NCI-H1048 (cell line): ENCODE measurements around the gene MTX3.

Experiments used
- DNase-seq: peaks from one replicate; lab custom pipeline; 2025; lab: John Stamatoyannopoulos, UW

Gene MTX3, protein sequence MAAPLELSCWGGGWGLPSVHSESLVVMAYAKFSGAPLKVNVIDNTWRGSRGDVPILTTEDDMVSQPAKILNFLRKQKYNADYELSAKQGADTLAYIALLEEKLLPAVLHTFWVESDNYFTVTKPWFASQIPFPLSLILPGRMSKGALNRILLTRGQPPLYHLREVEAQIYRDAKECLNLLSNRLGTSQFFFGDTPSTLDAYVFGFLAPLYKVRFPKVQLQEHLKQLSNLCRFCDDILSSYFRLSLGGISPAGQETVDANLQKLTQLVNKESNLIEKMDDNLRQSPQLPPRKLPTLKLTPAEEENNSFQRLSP

DNA sequence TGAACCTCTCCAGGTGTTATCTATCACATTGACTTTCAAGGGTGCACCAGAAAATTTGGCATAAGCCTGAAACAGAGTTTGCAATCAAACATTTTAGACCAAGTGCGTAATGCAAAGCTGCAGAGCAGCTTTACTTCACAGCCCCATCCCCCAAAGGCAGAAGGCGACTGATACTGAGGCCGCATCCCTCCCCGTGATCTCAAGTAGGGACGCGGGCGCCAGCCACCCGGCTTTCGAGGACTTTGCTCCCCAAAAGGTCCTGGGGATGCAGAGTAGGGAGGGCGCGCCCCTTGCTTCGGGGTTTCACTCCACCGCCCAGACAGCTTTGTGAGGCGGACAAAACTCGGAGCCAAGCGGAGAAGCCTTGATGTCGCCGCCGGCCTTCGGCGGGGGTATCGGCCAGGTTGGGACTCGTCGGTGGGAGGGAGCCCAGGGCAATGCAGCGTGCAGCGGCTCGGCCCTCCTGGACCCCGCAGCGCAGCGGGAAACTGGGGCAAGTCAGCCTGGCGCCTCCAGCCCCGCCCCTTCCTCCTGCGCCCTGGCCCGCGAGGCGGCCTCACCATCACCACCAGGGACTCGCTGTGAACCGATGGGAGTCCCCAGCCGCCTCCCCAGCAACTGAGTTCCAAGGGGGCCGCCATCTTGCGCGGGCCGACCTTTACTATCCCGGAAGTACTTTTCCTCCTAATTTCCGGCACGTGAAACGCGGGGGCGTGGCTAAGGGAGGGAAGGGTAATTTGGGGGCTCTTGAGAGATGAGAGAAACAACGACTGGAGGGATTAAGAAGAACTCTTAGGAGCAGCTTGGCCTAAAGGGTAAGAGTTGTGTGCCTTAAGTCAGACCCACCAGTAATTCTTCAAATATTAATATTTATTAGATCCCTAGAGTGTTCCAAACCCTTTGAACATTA, at the start of gene MTX3:
Gene MTX3 (minus strand): TSS at position 665 of the 910 bp plus-strand sequence. CDS start 24 bp downstream, at position 641.
- DNase-seq, result peak; percentile 82

DNA sequence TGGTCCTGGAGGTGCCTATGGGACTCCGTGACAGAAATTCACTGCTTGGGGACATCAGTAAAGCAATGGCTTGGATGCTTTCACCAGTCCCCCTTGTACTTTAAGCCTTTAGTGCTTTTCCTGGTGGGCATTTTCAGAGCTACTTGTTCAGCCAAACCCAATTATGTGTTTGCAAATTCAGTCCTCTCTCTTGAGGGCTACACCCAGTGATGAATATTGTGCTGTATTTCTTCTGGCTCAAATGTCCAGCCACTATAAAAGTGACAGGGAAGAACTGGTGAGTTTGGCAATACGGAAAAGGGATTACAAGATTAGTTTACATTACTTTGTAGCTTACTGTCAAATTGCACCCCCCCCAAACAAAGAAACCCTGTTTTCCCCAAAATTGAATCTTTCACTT, 48.6 kb upstream of the MTX3 start:
- DNase-seq, result no peak

DNA sequence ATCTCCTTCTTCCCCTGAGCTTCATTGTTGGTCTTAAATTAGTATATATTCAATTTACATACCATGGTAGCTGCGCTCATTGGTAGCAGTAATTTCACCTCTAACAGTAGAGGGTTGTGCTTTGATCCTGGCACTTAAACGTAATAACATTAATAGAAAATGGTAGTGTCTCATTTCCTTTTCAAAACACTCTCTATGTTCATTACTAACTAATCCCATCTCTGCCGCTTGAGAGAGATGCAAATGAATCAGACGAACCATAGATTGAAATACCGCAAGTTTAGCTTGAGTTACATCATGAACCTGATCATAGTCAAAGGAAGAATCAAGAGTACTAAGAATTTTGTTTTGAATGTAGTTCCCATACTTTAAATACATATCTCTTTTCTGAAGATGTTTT, 46.3 kb upstream of the MTX3 start:
- no peak for DNase-seq

DNA sequence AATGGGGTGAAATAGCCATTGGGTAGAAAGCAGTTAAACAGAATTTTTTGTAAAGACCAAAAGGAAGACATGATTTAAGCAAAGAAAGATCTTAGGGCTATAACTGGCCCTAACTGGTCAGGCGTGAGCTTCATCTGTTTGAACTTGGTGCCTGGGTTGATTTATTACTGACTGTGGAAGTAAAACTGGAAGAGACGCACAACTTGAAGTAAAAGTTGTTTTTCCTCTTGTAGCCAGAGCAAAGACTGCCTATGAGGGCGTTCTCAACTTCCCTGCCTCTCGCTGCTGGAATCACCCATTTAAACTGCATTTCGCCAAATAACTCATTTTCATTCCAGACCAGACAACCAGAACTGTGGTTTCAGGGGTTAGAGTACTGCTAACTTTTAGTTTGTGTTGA, 45.6 kb upstream of the MTX3 start:
- DNase-seq, result no peak

DNA sequence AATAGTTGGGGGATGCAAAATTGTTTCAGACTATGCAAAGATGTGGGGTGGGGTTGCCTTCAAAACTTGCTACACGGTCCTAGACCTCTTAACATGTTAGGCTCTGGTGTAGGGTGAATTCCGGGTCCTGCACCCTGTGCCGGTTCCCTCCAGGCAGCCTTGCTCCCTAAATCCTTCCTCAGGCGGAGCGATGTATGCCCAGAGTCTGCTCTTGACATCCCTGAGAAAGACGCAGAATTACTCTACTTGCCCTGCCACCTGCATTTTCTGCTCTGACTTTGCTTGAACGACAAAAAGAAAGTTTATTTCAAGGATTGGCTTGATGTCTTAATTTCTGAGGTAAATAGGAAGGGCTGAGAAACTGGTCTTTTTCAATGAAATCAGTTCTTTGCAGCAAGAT, 44.8 kb upstream of the MTX3 start:
- DNase-seq, result no peak

DNA sequence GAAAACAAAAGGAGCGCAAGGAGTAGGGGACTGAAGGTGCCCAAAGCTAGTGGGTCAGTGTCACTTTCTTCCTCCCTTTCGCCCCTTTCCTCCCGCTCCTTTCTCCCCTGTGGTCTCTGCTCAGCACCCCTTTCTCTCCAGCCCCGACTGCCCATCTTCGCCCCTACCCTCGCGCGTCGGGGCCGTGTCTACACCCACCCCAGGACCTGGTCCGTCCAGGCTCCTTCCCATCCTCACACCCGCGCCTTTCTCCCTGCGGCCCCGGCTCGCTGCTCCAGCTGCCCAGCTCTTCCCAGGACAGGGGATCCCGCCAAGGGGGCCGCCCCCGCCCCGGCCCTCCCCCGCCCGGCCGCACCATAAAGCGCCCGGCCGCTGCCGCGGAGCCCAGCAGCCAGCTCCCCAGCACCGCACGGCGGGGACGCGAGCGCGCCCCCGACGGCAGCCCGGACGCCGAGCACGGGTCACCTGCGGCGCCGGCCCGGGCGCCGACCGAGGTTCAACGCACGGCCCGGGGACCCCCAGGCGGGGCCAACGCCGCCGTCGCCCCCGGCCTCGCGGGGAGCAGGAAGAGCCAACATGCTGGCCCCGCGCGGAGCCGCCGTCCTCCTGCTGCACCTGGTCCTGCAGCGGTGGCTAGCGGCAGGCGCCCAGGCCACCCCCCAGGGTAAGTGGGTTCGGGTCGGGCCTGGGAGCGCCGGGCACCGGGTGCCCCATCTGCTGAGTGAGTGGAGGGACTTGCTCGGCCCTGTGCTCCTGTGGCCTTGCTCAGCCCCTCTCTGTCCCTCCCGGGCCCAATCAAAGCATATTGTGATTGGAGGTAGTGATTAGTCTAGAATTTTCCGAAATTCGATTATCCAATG, 44.1 kb upstream of the MTX3 start, which contains the start of gene THBS4:
Gene THBS4 (plus strand): TSS at position 387 of the 860 bp plus-strand sequence. CDS start 190 bp downstream, at position 577.
- no peak for DNase-seq

DNA sequence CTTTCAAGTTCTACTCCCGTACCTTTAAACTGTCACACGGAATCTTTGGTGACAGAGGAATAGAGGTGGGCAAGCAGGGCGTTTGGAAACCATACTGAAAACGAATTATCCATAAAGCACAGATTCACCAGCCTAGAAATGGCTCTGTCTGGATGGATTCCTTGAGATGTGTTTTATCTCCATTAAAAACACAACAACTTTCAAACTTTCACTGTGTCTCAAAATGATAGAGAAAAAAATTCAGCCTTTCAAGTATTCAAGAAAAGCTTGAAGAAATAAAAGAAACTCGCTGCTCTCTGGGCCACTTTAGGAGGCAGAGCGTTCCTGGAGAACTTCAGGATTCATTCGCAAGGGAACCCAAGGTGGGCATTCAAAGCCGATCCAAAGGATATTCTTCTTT, 43.5 kb upstream of the MTX3 start:
- no peak for DNase-seq

DNA sequence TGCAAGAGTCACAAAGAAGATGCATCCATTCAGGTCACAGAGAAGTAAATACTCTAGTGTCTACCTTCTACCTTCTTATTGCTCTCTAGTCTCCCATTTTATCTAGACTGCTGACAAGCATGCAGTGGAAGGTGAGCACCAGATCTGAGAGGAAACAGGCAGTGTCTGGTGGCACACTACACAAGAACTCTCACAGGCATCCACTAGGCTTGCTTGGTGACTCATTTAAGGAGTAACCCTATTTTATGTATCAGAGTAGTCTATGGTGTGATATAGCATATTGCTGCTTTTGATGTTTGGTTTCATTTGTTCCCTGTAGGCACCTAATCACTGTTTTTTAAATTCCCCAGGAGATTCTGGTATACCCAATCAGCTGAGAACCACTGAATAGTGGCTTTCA, 42.5 kb upstream of the MTX3 start:
- no peak for DNase-seq

DNA sequence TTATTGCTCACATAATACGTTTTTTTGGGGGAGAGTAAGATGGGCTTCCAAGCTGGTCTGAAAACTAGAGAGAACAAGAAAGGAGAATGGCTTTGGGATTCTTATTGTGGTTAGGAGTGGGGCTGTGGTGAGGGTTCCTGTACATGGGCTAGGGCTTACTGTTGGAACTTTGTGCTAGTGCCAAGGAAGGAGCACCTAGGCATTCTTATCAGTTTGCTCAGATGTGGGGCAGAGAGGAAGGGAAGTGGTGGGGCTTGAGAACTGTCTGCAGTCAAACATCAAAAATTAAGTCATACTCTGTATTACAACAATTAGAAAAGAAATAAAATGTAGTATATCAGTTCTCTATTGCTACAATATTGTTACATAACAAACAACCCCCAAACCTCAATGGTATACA, 40.0 kb upstream of the MTX3 start:
- DNase-seq, result no peak

DNA sequence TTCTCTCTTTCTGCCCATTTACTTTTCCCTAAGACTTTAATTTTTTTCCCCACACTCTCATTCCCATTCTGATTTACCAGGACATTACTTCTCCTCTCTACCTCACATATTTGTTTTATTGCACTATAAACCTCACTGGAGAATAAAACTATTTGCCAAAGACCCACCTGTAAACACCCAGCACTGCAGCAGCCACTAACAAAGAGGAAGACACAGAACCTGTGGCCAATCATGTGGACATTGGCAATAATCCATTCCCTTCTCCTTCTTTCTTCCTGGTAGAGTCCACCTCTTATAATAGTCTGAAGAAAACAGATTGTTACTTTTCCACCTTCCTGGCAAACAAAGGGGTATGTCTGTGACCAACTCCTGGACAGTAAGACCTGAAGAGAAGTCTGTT, 35.8 kb upstream of the MTX3 start:
- DNase-seq, result no peak

DNA sequence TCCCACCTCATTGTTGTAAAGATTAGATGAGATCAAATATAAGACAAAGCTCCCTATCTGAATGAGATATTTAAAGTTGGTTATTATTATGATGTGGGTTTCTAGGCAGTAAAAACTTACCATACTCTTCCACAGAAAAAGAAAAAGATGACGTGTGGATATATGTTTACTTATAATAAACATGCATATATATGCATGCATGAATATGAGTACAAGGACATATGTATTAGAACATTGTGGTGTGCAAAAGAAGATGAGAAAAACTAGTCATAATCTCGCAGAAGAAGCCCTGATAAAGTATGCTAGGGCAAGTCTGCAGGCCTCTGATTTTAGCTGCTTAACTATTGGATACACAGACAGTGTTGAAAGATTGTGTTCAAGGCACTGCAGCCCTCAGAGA, 34.0 kb upstream of the MTX3 start:
- no peak for DNase-seq

DNA sequence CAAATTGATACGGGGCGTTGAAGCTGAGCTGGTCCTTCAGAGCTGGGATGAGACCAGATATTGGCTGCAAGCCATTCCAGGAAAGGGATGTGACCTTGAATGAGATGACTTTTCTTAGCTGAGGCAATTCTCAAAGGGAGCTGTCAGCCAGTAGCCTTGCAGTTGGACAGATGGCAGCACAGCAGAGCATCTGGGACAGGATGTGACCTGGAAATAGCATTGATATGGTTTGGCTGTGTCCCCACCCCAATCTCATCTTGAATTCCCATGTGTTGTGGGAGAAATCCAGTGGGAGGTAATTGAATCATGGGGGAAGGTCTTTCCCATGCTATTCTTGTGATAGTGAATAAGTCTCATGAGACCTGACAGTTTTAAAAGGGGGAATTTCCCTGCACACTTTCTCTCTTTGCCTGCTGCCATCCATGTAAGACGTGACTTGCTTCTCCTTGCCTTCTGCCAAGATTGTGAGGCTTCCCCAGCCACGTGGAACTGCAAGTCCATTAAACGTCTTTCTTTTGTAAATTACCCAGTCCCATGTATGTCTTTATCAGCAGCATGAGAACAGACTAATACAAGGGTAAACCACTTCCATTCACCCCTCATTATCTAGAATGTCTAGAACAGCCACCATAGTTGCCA, 19.8 kb upstream of the MTX3 start:
- no peak for DNase-seq

DNA sequence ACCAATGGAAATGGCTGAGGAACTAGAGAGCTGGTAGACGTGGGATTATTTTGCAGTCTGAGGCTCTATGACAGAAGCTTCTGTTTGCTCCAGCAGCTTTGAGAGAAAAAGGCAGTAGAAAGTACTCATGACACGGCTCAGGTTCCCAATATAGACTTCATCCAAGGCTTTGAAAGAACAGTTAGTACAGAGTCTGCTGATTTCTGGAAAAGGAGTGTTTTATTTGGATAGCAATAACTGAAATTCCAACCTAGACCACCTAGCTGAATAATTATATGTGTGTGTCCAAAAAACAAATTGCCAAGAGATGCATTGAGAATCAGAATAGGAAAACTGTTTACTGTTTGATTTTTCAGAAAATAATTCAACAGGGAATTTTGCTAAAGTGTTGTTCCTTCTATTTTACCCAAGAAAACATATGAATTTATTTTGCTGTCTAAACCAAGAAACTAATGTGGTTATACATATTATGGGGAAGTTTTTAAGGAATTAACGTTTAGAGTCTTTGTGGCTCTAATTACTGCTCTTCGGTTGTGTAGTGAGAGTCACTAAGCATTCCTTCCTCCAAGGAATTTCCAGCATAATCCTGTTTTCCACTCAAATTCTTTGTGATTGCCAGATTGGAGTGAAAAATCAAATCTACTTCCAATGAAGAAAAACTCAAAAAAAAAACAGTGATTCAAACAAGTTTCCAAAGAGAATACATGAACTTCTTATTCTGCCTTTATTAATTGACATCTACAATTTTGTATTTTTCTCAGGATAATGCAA, 18.1 kb upstream of the MTX3 start:
- DNase-seq, result no peak

DNA sequence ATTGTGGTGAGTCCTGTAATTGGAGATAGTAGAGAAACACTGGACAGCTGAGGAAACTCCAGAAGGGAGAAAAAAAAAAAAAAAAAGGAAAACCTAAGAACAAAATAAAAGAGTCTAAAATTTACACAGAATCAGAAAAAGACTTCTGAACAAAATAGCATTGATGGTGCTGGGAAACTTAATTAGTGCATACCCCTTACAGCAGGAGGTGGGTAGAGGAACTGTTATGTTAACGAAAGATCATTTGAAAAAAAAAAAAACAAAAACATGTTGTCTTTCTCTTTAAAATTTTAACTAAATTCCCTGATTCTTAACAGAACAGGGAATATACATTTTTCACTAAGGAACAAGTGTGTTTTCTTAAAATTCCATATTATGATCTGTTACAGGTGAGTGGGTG, 11.6 kb upstream of the MTX3 start:
- DNase-seq, result no peak

DNA sequence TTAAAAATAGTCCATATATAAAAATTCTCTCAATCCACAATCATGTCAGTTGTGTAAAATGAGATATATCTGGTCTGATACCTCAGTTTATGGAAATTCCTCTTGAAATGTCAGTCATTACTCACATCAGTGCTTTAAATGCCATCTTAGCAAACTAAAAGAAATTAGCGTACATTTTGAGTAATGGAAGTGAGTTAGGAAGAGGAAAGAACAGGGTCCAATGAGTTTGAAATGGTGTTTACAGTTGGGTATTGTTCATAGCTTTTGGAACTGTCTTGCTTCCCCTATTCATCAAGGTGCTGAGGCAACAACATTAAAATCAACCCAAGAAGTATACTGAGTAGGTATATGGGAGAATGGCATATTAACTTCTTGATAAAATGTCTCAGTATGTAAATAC, 8.7 kb upstream of the MTX3 start:
- DNase-seq, result no peak

DNA sequence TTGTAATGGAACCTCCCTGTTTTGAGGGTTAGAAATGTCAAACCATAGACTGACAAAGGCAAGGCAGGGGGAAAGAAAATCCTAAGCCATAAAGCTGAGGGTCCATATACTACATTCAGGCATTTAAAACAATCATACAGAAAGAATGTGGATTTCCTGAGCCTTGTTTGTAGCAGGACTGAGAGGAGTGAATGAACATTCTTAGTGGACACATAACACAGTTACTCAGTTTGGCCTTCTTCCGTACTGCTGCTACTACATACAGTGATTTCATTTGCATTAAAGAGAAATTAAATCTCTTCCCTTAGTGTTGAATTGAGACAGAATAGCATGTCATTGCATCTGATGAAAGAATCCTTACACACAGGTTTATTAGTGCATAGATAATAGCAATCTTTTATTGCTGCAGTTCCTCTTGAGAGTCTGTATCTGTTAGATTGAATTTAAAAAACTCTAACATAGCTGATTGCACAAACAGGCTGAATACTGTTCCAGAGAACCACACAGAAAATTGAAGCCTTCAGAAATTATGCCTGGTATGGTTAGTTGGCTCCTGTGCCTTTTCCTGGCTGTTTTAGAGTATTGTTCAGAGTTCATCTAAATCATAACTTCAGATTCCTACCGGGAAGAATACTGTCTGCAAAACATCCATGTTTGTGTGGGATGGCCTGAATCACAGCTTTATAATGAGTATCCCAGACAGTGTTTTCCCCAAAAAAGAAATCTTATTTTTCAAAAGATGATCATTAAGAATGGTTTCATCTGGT, 2.0 kb upstream of the MTX3 start:
- no peak for DNase-seq

DNA sequence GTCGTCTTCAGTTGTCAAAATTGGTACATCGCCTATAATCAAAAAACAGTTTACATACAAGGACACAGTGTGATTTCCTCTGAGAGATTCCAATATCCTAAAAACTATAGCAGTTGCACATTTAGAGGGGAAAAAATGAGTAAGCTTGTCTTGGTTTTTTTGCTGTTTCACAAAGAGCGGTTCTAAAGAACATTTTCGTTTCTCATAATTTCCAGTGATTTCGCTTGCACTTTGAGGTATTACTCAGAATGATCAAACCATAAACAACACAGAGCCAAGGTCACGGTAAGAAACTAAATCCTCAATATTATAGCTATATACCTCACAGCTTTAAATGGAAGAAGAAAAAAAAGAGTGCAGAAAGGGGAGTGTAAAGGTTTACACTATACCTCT, 861 bp downstream of the MTX3 start:
- no peak for DNase-seq

DNA sequence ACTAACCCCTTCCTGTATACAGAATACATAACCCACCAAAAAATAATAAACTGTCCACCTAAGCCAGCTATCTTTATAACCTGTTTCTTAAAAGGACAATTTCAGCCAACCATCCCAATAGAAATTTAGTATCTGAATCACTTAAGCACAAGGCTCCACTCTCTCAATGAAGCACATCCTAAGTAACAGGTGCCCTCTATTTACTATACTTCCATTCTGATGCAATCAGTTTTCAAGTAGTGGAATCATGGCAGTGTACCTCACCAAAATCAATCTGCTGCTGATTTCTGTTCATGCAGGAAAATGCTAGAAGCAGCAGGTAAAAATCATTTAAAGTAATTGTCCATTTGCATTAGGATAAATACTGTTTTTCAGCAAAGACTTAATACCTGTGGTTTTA, 4.8 kb downstream of the MTX3 start:
- DNase-seq, result no peak

DNA sequence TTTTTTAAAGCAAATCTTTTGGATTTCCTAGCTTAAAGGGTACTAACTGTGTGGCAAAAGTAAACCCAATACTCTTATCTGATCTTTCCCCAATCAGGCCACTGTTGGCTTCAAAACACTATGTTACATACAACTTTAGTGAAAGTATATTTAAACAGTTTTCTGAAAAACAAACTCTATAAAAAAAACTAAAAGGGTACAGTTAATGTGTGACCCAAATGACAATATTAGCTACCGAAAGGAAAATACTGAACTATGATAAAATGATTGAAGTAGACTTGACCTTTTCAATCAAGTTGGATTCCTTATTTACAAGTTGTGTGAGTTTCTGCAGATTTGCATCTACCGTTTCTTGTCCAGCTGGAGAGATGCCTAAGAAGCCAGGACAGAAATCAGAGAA, 5.8 kb downstream of the MTX3 start:
- no peak for DNase-seq

DNA sequence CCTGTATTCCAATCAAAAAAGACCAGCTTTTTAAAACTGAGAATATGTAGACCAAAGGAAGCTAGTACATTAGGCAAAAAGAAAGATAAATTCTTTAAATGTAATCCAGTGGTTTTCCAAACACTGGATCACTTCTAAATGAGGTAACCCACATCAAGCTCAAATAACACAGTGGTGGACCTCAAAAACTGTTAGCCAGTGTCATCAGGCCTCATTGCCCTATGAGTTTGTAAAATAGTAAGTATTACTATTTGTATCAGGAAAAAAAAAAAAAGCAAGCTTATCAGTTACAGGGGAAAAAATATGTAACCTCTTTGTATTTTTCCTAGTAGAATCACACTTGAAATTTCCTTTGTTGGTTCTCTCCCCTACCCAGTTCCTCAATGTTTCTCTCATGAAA, 6.7 kb downstream of the MTX3 start:
- DNase-seq, result no peak
